ENCODE data around the gene PGAP2.

GRCh38 chr11:3873712-3874349 lies 65.5 kb downstream of the PGAP2 start:
- TF ChIP-seq, protein P1, sequence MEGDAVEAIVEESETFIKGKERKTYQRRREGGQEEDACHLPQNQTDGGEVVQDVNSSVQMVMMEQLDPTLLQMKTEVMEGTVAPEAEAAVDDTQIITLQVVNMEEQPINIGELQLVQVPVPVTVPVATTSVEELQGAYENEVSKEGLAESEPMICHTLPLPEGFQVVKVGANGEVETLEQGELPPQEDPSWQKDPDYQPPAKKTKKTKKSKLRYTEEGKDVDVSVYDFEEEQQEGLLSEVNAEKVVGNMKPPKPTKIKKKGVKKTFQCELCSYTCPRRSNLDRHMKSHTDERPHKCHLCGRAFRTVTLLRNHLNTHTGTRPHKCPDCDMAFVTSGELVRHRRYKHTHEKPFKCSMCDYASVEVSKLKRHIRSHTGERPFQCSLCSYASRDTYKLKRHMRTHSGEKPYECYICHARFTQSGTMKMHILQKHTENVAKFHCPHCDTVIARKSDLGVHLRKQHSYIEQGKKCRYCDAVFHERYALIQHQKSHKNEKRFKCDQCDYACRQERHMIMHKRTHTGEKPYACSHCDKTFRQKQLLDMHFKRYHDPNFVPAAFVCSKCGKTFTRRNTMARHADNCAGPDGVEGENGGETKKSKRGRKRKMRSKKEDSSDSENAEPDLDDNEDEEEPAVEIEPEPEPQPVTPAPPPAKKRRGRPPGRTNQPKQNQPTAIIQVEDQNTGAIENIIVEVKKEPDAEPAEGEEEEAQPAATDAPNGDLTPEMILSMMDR (IDR thresholded peaks at IDR 0.05) = no peak
- no peak for TF ChIP-seq ZFX (IDR thresholded peaks at IDR 0.05; ENCODE audit: borderline replicate concordance)

Measured in 22Rv1 (cell line).